Measurements from ENCODE around the gene IPO11.

Gene IPO11

DNA sequence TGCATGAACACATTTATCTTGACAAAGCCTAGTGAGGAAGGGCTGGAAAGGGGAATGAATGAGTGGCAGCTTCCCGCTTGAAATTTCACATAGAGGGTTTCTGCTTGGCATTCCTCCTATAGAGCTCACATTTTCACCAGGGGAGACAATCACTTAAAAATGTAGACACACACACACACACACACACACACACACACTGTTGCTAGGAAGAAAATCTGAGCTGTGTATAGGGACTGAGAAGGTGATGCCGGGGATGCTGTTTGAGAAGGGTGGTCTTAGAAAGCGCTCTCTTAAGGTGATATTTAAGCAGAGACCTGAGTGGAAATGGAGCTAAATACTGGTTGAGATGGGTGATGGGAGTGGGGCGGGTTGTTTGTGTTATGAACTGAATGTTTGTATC, 236.5 kb downstream of the IPO11 start:
- no peak for ATAC-seq
- no peak for TF ChIP-seq PPARA (CRISPR knock-in tag; IDR thresholded peaks at IDR 0.05; ENCODE audit: borderline replicate concordance)
- TF ChIP-seq, protein P1, sequence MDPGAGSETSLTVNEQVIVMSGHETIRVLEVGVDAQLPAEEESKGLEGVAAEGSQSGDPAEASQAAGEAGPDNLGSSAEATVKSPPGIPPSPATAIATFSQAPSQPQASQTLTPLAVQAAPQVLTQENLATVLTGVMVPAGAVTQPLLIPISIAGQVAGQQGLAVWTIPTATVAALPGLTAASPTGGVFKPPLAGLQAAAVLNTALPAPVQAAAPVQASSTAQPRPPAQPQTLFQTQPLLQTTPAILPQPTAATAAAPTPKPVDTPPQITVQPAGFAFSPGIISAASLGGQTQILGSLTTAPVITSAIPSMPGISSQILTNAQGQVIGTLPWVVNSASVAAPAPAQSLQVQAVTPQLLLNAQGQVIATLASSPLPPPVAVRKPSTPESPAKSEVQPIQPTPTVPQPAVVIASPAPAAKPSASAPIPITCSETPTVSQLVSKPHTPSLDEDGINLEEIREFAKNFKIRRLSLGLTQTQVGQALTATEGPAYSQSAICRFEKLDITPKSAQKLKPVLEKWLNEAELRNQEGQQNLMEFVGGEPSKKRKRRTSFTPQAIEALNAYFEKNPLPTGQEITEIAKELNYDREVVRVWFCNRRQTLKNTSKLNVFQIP (CRISPR knock-in tag; IDR thresholded peaks at IDR 0.05; ENCODE audit: borderline replicate concordance, low read depth) = no peak
- TF ChIP-seq OSR1 (CRISPR knock-in tag; IDR thresholded peaks at IDR 0.05) = no peak

DNA sequence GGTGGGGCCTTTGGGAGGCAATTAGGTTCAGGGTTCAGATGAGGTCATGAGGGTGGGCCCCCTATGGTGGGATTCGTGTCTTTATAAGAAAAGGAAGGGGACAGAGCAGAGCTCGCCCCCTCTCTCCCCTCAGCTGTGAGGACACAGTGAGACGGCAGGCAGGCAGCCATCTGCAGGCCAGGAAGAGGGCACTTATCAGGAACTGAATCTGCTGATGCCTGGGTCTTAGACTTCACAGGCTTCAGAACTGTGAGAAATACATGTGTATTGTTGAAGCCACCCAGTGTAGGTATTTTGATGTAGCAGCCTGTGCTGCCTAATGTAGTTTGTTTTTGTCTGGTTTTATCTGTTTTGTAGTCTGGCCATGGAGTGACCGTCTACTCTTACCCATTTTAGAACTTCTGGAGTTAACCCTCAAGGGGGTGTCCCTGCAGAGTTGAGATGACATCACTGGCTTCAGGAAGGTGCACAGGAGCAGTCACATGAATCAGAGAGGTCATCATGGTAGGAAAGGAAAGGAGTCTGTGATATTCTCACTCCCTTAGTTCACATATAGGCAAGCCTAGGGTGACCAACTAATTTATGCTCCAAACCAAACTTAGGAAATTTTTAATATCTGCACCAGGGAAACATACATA, 237.0 kb downstream of the IPO11 start:
- TF ChIP-seq, protein P2, sequence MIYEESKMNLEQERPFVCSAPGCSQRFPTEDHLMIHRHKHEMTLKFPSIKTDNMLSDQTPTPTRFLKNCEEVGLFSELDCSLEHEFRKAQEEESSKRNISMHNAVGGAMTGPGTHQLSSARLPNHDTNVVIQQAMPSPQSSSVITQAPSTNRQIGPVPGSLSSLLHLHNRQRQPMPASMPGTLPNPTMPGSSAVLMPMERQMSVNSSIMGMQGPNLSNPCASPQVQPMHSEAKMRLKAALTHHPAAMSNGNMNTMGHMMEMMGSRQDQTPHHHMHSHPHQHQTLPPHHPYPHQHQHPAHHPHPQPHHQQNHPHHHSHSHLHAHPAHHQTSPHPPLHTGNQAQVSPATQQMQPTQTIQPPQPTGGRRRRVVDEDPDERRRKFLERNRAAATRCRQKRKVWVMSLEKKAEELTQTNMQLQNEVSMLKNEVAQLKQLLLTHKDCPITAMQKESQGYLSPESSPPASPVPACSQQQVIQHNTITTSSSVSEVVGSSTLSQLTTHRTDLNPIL (CRISPR knock-in tag; IDR thresholded peaks at IDR 0.05; ENCODE audit: low read depth) = no peak
- TF ChIP-seq BACH2 (CRISPR knock-in tag; IDR thresholded peaks at IDR 0.05; ENCODE audit: borderline replicate concordance) = no peak
- TF ChIP-seq, protein P3, sequence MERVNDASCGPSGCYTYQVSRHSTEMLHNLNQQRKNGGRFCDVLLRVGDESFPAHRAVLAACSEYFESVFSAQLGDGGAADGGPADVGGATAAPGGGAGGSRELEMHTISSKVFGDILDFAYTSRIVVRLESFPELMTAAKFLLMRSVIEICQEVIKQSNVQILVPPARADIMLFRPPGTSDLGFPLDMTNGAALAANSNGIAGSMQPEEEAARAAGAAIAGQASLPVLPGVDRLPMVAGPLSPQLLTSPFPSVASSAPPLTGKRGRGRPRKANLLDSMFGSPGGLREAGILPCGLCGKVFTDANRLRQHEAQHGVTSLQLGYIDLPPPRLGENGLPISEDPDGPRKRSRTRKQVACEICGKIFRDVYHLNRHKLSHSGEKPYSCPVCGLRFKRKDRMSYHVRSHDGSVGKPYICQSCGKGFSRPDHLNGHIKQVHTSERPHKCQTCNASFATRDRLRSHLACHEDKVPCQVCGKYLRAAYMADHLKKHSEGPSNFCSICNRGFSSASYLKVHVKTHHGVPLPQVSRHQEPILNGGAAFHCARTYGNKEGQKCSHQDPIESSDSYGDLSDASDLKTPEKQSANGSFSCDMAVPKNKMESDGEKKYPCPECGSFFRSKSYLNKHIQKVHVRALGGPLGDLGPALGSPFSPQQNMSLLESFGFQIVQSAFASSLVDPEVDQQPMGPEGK (CRISPR knock-in tag; IDR thresholded peaks at IDR 0.05; ENCODE audit: borderline replicate concordance) = no peak
- TF ChIP-seq, protein P4, sequence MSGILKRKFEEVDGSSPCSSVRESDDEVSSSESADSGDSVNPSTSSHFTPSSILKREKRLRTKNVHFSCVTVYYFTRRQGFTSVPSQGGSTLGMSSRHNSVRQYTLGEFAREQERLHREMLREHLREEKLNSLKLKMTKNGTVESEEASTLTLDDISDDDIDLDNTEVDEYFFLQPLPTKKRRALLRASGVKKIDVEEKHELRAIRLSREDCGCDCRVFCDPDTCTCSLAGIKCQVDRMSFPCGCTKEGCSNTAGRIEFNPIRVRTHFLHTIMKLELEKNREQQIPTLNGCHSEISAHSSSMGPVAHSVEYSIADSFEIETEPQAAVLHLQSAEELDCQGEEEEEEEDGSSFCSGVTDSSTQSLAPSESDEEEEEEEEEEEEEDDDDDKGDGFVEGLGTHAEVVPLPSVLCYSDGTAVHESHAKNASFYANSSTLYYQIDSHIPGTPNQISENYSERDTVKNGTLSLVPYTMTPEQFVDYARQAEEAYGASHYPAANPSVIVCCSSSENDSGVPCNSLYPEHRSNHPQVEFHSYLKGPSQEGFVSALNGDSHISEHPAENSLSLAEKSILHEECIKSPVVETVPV (CRISPR knock-in tag; IDR thresholded peaks at IDR 0.05) = no peak
- TF ChIP-seq, protein P5, sequence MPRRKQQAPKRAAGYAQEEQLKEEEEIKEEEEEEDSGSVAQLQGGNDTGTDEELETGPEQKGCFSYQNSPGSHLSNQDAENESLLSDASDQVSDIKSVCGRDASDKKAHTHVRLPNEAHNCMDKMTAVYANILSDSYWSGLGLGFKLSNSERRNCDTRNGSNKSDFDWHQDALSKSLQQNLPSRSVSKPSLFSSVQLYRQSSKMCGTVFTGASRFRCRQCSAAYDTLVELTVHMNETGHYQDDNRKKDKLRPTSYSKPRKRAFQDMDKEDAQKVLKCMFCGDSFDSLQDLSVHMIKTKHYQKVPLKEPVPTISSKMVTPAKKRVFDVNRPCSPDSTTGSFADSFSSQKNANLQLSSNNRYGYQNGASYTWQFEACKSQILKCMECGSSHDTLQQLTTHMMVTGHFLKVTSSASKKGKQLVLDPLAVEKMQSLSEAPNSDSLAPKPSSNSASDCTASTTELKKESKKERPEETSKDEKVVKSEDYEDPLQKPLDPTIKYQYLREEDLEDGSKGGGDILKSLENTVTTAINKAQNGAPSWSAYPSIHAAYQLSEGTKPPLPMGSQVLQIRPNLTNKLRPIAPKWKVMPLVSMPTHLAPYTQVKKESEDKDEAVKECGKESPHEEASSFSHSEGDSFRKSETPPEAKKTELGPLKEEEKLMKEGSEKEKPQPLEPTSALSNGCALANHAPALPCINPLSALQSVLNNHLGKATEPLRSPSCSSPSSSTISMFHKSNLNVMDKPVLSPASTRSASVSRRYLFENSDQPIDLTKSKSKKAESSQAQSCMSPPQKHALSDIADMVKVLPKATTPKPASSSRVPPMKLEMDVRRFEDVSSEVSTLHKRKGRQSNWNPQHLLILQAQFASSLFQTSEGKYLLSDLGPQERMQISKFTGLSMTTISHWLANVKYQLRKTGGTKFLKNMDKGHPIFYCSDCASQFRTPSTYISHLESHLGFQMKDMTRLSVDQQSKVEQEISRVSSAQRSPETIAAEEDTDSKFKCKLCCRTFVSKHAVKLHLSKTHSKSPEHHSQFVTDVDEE (CRISPR knock-in tag; IDR thresholded peaks at IDR 0.05) = no peak
- TF ChIP-seq ISL1 (CRISPR knock-in tag; IDR thresholded peaks at IDR 0.05) = no peak
- no peak for TF ChIP-seq ZNF70 (CRISPR knock-in tag; IDR thresholded peaks at IDR 0.05)
- TF ChIP-seq, protein P1 (CRISPR knock-in tag; IDR thresholded peaks at IDR 0.05; ENCODE audit: borderline replicate concordance, low read depth) = no peak
- TF ChIP-seq ZFP3 (CRISPR knock-in tag; IDR thresholded peaks at IDR 0.05) = no peak
- TF ChIP-seq ZFP30 (CRISPR knock-in tag; IDR thresholded peaks at IDR 0.05) = no peak
- TF ChIP-seq ESRRG (CRISPR knock-in tag; IDR thresholded peaks at IDR 0.05) = no peak
- no peak for TF ChIP-seq ZNF8 (CRISPR knock-in tag; IDR thresholded peaks at IDR 0.05)
- TF ChIP-seq PPARA (CRISPR knock-in tag; IDR thresholded peaks at IDR 0.05; ENCODE audit: borderline replicate concordance) = no peak
- TF ChIP-seq ZNF565 (CRISPR knock-in tag; conservative IDR thresholded peaks at IDR 0.05; ENCODE audit: low read depth) = no peak
- no peak for TF ChIP-seq CSDC2 (CRISPR knock-in tag; IDR thresholded peaks at IDR 0.05)
- no peak for TF ChIP-seq ARNTL (CRISPR knock-in tag; IDR thresholded peaks at IDR 0.05; ENCODE audit: borderline replicate concordance, low read depth)
- TF ChIP-seq SNAI2 (CRISPR knock-in tag; IDR thresholded peaks at IDR 0.05) = no peak
- no peak for TF ChIP-seq TOX (CRISPR knock-in tag; IDR thresholded peaks at IDR 0.05; ENCODE audit: borderline replicate concordance)
- peak; percentile 39; the same call in 1 of the 3 replicates for ATAC-seq
